ENCODE data around the gene ARMC6. TPM values are rescaled to one million over a fixed set of nuclear protein-coding genes. Genes with fewer than 3 reads are reported as not detected.

ARMC6 gene
- total RNA-seq, 1 experiment from 2014 or later, result 66.5 TPM

DNA sequence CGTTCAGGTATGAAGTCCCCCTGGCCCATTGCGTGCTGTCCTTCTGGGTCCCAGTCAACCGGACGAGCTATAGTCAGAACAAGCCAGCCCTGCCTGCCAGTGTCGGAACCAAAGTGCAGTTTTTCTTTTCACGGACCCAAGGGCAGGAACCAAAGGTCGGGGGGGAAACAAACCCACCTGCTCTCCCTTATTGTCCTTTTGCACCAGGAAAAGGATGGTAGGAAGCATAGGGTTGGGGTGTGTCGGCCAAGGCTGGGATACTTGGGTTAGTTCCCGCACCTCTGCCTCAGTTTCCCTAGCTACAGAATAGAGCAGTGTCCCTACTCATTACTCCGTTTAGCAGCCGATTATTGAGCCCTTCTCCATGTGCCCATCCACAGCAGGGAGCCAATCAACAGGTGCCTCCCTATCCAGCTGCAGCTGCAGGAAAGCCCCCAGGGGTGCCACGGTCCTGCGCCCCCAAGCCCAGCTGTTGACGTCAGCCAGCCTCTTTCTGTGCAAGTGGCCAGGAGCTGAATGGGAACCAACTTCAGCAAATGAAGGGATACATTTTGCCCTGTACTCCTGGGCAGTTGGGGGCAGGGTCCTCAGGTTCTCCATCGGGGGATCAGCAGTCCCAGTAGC is 21.0 kb downstream of the ARMC6 start:
- Histone ChIP-seq H2BK12ac (ENCODE audit: insufficient read length, low read depth, low read length) (no peak overlapping the region), H2BK5ac (ENCODE audit: insufficient read length, low read length) (no peak overlapping the region), H3K9me3 (ENCODE audit: control insufficient read depth, low read depth, low read length) (no peaks in the 10 kb centered on the region), H2AFZ (ENCODE audit: low read length) (no peak overlapping the region), H4K91ac (ENCODE audit: insufficient read length, low read depth, low read length) (no peak overlapping the region), H2AK5ac (ENCODE audit: insufficient read length, low read length) (no peak overlapping the region), H3T11ph (ENCODE audit: low read length) (no peak overlapping the region), H3K79me1 (ENCODE audit: insufficient read depth, low read depth, low read length, poor library complexity, severe bottlenecking) (no peaks in the 10 kb centered on the region), H2BK120ac (ENCODE audit: low read depth, low read length, poor library complexity, severe bottlenecking) (no peak overlapping the region), H3K9ac (ENCODE audit: extremely low read depth, insufficient read length, low read length) (no peak overlapping the region), H3K23ac (ENCODE audit: insufficient read length, low read depth, low read length) (no peak overlapping the region), H3K56ac (ENCODE audit: insufficient read length, low read depth, low read length) (no peak overlapping the region), H3K14ac (ENCODE audit: insufficient read depth, low read length) (no peak overlapping the region), H4K8ac (replicated peaks; ENCODE audit: insufficient read length, low read depth, low read length) (no peak overlapping the region), H3K27me3 (ENCODE audit: insufficient read depth, low read length) (no peaks in the 10 kb centered on the region), H3K4me2 (ENCODE audit: insufficient read depth, insufficient read length, low read length) (no peak overlapping the region), H3K23me2 (ENCODE audit: insufficient read length, low read depth, low read length, poor library complexity, severe bottlenecking) (no peaks in the 10 kb centered on the region), H2BK15ac (ENCODE audit: low read depth, low read length) (no peak overlapping the region), H3K4ac (ENCODE audit: low read depth, low read length) (no peak overlapping the region), H3K27ac (ENCODE audit: insufficient read length, low read depth, low read length) (no peak overlapping the region), H3K4me1 (ENCODE audit: insufficient read depth, low read length) (no peaks in the 10 kb centered on the region), H2BK20ac (ENCODE audit: low read depth, low read length, poor library complexity, severe bottlenecking) (no peak overlapping the region), H3K79me2 (ENCODE audit: insufficient read depth, low read length) (no peaks in the 10 kb centered on the region), H4K20me1 (ENCODE audit: control insufficient read depth, insufficient read depth, insufficient read length) (no peaks in the 10 kb centered on the region), H4K5ac (ENCODE audit: insufficient read length, low read depth, low read length) (no peak overlapping the region), H3K18ac (ENCODE audit: insufficient read length, low read depth, low read length) (no peak overlapping the region)
- H3K4me1 Mint-ChIP-seq, result no peaks in the 10 kb centered on the region
- WGBS (ENCODE audit: extremely low coverage, insufficient read length, low lambda C conversion rate), result no CpG with 5 or more reads among the region's 15 CpGs
- H3K36me3 Mint-ChIP-seq (ENCODE audit: insufficient read depth in 1 of 3, low read depth in 3 of 3), result peaks cover 38 to 89% (median 71%) of the 10 kb centered on the region in 3 experiments
- TF ChIP-seq, protein P1, sequence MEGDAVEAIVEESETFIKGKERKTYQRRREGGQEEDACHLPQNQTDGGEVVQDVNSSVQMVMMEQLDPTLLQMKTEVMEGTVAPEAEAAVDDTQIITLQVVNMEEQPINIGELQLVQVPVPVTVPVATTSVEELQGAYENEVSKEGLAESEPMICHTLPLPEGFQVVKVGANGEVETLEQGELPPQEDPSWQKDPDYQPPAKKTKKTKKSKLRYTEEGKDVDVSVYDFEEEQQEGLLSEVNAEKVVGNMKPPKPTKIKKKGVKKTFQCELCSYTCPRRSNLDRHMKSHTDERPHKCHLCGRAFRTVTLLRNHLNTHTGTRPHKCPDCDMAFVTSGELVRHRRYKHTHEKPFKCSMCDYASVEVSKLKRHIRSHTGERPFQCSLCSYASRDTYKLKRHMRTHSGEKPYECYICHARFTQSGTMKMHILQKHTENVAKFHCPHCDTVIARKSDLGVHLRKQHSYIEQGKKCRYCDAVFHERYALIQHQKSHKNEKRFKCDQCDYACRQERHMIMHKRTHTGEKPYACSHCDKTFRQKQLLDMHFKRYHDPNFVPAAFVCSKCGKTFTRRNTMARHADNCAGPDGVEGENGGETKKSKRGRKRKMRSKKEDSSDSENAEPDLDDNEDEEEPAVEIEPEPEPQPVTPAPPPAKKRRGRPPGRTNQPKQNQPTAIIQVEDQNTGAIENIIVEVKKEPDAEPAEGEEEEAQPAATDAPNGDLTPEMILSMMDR (conservative IDR thresholded peaks at IDR 0.05), result no peak
- H3K27ac Mint-ChIP-seq, result no peak overlapping the region
- H3K9me3 Mint-ChIP-seq, result no peaks in the 10 kb centered on the region
- DNase-seq, result no peak
- H3K27me3 Mint-ChIP-seq (ENCODE audit: low read depth), result no peaks in the 10 kb centered on the region; the same call in 1 of the 2 replicates
- H3K4me3 Mint-ChIP-seq, result no peak overlapping the region
